ENCODE measurements around the gene CDH12. TPM values are rescaled to one million over a fixed set of nuclear protein-coding genes. Genes with fewer than 3 reads are reported as not detected.
"Not testable (repeated sequence)": the region's sequence is repeated elsewhere in the genome, so short reads cannot be mapped to it uniquely, and the experiment has no call there.

CDH12 gene
- total and polyA plus RNA-seq, 10 donors, result 0.32 TPM; not detected in 9

DNA sequence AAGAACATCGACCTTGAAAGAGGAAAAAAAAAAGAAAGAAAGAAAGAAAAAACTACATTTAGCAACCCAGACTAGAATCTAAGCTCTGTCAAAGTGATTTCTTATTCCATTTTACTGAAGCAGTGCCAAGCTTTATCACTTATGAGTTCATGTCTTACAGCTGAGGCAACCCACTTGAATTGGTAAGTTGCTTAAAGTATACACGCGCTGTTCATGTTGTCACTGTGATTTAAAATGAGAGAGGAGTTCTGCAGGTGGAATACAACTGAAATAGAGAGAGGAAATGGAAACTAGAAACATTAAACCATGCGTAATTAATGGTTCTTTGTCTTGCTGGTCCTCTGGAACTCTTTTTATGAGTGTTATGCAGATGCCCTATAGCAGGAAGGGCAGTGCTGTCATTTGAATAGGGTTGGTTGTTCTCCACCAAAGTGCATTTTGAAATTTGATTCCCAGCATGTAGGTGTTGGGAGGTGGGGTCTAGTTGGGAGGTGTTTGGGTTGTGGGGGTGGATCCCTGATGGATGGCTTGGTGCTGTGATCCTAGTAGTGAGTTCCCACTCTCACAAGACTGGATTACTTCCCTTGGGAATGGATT is 665.4 kb downstream of the CDH12 start:
- H3K4me3 ChIP-seq; intact Hi-C loops (cut with DNase I; ENCODE audit: low total_unique reads): not testable (repeated sequence)
- 55 to 77% (median 69%) methylated on average over 3 to 4 of the region's 4 CpGs for WGBS, 5 donors

DNA sequence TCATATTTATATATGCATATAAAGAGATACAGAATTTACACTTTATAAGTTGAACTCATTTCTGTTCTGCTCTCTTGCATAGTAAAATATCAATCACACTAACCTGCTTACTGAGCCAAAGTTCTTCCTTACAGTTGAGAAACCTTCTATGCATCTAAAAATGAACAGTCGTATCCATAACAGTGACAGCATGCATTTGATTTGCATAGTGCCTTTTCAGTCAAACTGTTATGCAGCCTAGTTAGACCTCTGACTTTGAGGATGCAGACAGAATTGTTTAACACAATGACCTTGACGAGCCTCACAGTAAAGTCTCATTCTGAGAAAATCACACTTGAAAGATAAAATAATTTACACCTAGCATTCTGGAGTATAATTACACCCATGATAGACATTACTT is 683.9 kb downstream of the CDH12 start:
- H3K27ac ChIP-seq; H3K27me3 ChIP-seq (replicated peaks in 1 of 7); H3K4me3 ChIP-seq; H3K4me1 ChIP-seq; DNase-seq; intact Hi-C loops (cut with DNase I; ENCODE audit: low total_unique reads); H3K9me3 ChIP-seq; H3K36me3 ChIP-seq: not testable (repeated sequence)
- 55 to 88% (median 75%) methylated on average over 1 to 2 of the region's 2 CpGs for WGBS, 5 donors

More for the DNA sequence above, 665.4 kb downstream of the CDH12 start:
- not testable (repeated sequence) for H3K27ac ChIP-seq; H3K27me3 ChIP-seq (replicated peaks in 1 of 7); DNase-seq; H3K4me1 ChIP-seq; H3K36me3 ChIP-seq; H3K9me3 ChIP-seq

DNA sequence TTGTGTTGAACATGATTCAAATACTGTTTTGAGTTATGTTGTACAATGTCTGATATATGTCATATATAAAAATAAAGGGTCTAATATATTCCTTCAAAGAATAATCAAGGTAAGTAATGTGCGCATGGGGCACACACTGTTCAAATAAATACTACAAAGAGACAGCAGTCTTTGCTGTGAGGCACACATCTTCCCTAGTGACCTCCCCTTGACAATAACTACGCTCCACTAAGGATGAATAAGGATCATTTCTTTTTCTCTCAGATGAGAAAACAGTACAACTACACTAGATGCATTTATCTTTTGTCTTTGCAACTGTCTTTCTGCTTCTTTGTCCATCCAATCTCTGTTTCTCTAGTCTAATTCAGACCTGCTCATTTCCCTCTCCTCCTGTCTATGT is 684.4 kb downstream of the CDH12 start:
- H3K27me3 ChIP-seq (replicated peaks in 1 of 7); DNase-seq; H3K27ac ChIP-seq; H3K4me3 ChIP-seq; H3K36me3 ChIP-seq; H3K4me1 ChIP-seq; intact Hi-C loops (cut with DNase I; ENCODE audit: low total_unique reads); H3K9me3 ChIP-seq: not testable (repeated sequence)
- WGBS, 5 donors, result no CpG with 5 or more reads among the region's 2 CpGs

DNA sequence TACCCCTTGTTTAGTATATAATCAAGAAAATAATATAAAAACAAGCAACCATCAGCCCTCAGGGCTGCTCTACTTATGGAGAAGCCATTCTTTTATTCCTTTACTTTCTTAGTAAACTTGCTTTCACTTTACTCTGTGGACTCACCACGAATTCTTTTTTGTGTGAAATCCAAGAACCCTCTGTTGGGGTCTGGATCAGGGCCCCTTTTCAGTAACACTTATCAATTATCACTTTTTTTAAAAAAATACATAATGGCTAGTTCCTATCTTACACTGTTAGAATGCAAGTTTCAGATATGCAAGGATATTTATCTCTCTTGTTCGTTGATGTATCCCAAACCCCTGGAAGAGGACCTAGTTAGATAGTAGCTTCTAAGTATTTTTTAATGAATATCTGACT is 687.2 kb downstream of the CDH12 start:
- H3K4me3 ChIP-seq; H3K27ac ChIP-seq; intact Hi-C loops (cut with DNase I; ENCODE audit: low total_unique reads); H3K9me3 ChIP-seq; H3K27me3 ChIP-seq (replicated peaks in 1 of 7); DNase-seq; H3K36me3 ChIP-seq; H3K4me1 ChIP-seq: not testable (repeated sequence)
- 43 to 75% (median 60%) methylated on average over 2 of the region's 2 CpGs for WGBS, 5 donors

DNA sequence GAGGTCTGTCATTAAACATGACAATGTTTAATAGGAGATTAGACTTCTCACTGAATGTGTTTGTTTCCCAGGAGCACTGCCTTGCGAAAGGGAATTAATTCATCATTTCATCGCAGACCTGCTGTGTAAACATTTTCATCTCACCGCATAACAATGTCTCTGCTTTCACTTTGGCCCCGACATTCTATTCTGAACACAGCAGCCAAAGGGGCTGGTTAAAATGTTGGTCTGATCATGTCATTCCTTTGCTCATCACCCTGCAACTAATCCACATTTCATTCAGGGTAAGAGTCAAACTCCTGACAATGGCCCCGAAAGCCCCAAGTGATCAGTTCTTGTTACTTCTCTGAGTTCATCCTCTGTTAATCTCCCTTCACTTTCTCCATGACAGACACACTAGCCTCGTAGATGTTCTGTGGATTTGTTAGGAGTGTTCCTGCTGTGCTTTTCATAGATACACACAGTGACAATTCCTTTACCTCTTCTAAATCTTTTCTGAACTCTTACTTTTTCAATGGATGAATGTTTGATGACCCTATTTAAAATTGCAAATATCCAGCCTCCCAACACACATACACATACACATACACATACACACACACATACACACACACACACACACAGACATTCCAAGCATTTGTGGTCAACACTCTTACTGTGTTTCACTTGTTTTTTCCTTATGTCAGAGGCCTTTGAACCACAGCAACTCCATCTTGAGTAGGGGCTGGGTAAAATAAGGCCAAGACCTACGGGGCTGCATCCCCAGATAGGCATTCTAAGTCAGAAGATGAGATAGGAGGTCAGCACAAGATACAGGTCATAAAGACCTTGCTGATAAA is 688.0 kb downstream of the CDH12 start:
- H3K4me1 ChIP-seq; intact Hi-C loops (cut with DNase I; ENCODE audit: low total_unique reads); H3K27me3 ChIP-seq (replicated peaks in 1 of 7); H3K36me3 ChIP-seq; H3K9me3 ChIP-seq; DNase-seq; H3K27ac ChIP-seq; H3K4me3 ChIP-seq: not testable (repeated sequence)
- WGBS, 5 donors, result 55 to 72% (median 61%) methylated on average over 3 to 5 of the region's 7 CpGs

DNA sequence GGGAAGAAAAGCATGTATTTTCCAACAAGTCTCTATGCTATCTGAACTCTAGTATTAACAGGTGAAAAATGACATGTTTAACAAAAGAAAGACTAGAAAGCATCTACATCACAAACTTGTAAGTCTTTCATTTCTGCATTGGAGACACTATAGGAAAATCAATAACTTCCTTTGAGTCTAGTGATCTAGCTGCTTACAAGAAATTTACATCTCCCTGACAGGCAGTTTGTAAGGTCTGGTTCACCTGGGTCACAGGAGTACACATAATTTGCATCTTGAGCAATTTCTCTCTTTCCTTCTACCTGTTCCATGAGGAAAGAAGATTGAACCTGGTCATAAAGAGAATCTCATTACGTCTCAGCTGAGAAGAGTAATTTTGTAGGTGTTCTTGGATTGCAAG is 696.2 kb downstream of the CDH12 start:
- no CpG with 5 or more reads among the region's 1 CpG for WGBS, 5 donors
- DNase-seq; H3K4me3 ChIP-seq; H3K27me3 ChIP-seq (replicated peaks in 1 of 7); H3K9me3 ChIP-seq; intact Hi-C loops (cut with DNase I; ENCODE audit: low total_unique reads); H3K27ac ChIP-seq; H3K36me3 ChIP-seq; H3K4me1 ChIP-seq: not testable (repeated sequence)

DNA sequence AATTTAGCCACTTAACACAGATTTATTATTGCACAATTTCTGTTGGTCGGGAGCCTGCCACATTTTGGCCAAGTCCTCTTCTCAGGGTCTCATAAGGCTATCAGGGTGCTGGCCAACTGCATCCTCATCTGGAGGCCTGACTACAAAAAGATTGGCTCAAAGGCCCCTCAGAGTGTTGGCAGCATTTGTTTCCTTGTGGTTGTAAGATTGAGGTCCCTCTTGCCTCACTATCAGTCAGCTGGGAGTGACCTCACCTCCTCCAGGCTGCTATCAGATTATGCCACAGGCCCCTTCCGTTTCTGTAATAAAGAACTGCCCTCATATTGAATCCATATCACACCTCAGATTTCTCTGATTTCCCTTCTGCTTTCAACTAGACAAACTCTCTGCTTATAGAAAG is 698.4 kb downstream of the CDH12 start:
- DNase-seq; H3K9me3 ChIP-seq; intact Hi-C loops (cut with DNase I; ENCODE audit: low total_unique reads); H3K27me3 ChIP-seq (replicated peaks in 1 of 7); H3K27ac ChIP-seq; H3K36me3 ChIP-seq; H3K4me3 ChIP-seq; H3K4me1 ChIP-seq: not testable (repeated sequence)
- WGBS, 5 donors, result 44 to 68% (median 57%) methylated on average over 2 of the region's 2 CpGs

DNA sequence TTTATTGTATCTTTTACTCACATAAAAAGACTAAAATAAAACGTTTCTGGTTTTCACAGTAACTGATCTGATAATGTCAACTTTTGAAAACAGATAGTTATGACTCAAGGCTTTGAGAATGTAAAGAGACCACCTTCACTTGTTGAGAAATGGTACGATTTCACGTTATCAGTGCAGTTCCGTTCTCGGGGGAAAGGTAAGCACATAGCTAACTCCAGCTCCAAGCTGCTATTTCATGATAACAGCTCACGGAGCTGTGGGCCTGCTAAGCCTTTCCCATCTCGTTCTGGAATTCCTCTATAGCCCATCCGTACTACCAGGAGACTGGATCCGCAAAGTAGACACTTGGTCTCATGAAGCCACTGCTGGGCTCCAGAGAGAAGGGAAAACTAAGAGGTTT is 701.3 kb downstream of the CDH12 start:
- H3K27me3 ChIP-seq (replicated peaks in 1 of 7); intact Hi-C loops (cut with DNase I; ENCODE audit: low total_unique reads); H3K36me3 ChIP-seq; H3K27ac ChIP-seq; H3K9me3 ChIP-seq; H3K4me3 ChIP-seq; DNase-seq; H3K4me1 ChIP-seq: not testable (repeated sequence)
- WGBS, 5 donors, result 69 to 77% (median 70%) methylated on average over 9 of the region's 9 CpGs

DNA sequence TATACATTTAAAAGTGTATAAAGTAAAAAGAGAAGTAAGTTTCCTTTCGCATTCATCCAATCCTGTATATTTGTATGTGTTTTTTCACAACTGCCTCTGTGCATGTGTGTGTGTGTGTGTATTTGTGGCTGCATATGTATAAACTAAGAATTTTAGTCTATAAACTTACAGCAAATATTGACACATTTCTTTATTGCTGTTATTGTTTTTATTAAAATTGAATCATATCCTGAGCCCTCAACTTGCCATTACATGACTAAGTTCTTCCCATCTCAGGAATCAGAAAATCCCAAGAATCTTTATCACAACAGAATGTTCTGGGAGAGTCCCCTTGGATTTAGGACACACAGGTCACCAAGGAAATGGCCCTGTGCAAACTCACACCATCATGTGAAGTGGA is 712.7 kb downstream of the CDH12 start:
- H3K9me3 ChIP-seq; DNase-seq; H3K4me3 ChIP-seq; H3K36me3 ChIP-seq; H3K27me3 ChIP-seq (replicated peaks in 1 of 7); H3K4me1 ChIP-seq; H3K27ac ChIP-seq; intact Hi-C loops (cut with DNase I; ENCODE audit: low total_unique reads): not testable (repeated sequence)
- WGBS, 5 donors, result 82 to 100% (median 87%) methylated on average over 1 of the region's 1 CpG

DNA sequence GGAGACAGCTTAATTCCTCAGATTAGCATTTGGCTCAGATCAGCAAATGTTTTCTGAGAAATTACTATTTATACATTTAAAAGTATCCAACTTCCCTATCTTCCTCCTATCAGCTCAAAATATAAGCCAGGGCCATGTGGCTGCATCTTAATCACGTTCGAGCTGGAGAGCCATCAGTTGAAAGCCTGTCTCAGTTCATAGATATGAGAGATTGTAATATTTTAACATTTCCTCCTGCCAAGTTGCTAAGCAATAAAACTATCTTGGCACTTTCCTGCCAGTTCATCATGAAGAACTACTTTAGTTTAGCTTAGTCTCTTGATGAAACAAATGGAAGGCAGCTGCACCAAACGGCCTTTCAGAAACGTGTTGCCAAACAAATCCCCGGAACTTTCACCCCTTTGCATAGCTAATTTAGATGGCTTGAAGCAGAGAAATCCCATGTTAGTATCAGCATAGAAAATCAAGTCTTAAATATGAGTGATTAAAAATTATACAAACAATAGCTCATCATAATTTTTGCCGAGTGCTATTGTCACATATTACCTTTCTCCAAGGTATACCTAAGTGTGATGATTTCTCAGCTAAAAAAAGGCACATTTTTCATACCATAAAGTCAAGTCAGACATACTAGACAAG is 713.4 kb downstream of the CDH12 start:
- H3K9me3 ChIP-seq; H3K4me1 ChIP-seq; H3K4me3 ChIP-seq; intact Hi-C loops (cut with DNase I; ENCODE audit: low total_unique reads); H3K27me3 ChIP-seq (replicated peaks in 1 of 7); H3K27ac ChIP-seq; H3K36me3 ChIP-seq; DNase-seq: not testable (repeated sequence)
- 51 to 62% (median 55%) methylated on average over 6 of the region's 6 CpGs for WGBS, 5 donors
